RPMI8226 (cell line): ENCODE results near the gene GNG7.

ENCODE experiments used
- DNase-seq: peaks from one replicate; pipeline ENCODE4 v3.0.0-alpha.2; 2015

Gene GNG7

GRCh38 chr19:2702170-2703076 lies at the start of gene GNG7:
Gene GNG7 (minus strand): TSS chr19:2702694. CDS start chr19:2520688, 182,006 bp downstream.
- peak; percentile 96 for DNase-seq

- DNase-seq, result no peak
Observed at GRCh38 chr19:2751438-2751830, 48.9 kb upstream of the GNG7 start.

GRCh38 chr19:2750808-2751437 lies 48.4 kb upstream of the GNG7 start:
- DNase-seq, result no peak

- DNase-seq, result no peak
Observed at GRCh38 chr19:2747349-2747748, 44.9 kb upstream of the GNG7 start.

GRCh38 chr19:2744113-2744512 lies 41.6 kb upstream of the GNG7 start:
- DNase-seq, result no peak

GRCh38 chr19:2743099-2743498 lies 40.6 kb upstream of the GNG7 start:
- no peak for DNase-seq

- no peak for DNase-seq
Observed at GRCh38 chr19:2740314-2740656, 37.8 kb upstream of the GNG7 start.

- peak; percentile 99 for DNase-seq
Observed at GRCh38 chr19:2739602-2740313, 37.3 kb upstream of the GNG7 start, which contains the start of gene SLC39A3. Gene SLC39A3 (minus strand): TSS chr19:2740017. CDS start chr19:2737257, 2,760 bp downstream.

GRCh38 chr19:2736550-2737190 lies 34.2 kb upstream of the GNG7 start:
- DNase-seq, result no peak

- DNase-seq, result no peak
Observed at GRCh38 chr19:2735374-2735773, 32.9 kb upstream of the GNG7 start.

- no peak for DNase-seq
Observed at GRCh38 chr19:2734589-2735288, 32.2 kb upstream of the GNG7 start.

GRCh38 chr19:2733930-2734588 lies 31.6 kb upstream of the GNG7 start:
- DNase-seq, result no peak

GRCh38 chr19:2732883-2733282 lies 30.4 kb upstream of the GNG7 start:
- DNase-seq, result no peak

- no peak for DNase-seq
Observed at GRCh38 chr19:2732157-2732725, 29.7 kb upstream of the GNG7 start.

- DNase-seq, result no peak
Observed at GRCh38 chr19:2731181-2731995, 28.9 kb upstream of the GNG7 start.

GRCh38 chr19:2729943-2730818 lies 27.7 kb upstream of the GNG7 start:
- no peak for DNase-seq

GRCh38 chr19:2728783-2729387 lies 26.4 kb upstream of the GNG7 start:
- DNase-seq, result no peak

GRCh38 chr19:2727640-2727944 lies 25.1 kb upstream of the GNG7 start:
- no peak for DNase-seq

GRCh38 chr19:2726904-2727639 lies 24.6 kb upstream of the GNG7 start:
- DNase-seq, result peak; percentile 63
